ENCODE measurements around the gene CAMTA1. TPM values are rescaled to one million over a fixed set of nuclear protein-coding genes. Genes with fewer than 3 reads are reported as not detected.

CAMTA1 gene
- total and polyA plus RNA-seq, 4 donors = 48.1 to 140 (median 52.3) TPM

GRCh38 chr1:7250176-7250575 lies 464.9 kb downstream of the CAMTA1 start:
- H3K9ac ChIP-seq (ENCODE audit: insufficient read depth in 1 of 2, low read length in 2 of 2) = no peak overlapping the region
- no peaks in the 10 kb centered on the region for H3K36me3 ChIP-seq (ENCODE audit: control insufficient read depth in 4 of 4, insufficient read depth in 4 of 4, low read length in 4 of 4)
- peaks cover 0 to 11% (median 6%) of the 10 kb centered on the region in 5 donors for H3K4me1 ChIP-seq (ENCODE audit: control insufficient read depth in 5 of 5, insufficient read depth in 5 of 5, low read length in 5 of 5)
- DNase-seq (no peak), ATAC-seq (ENCODE audit: insufficient read depth, low FRiP score) (no peak)
- WGBS, 2 donors = 90 to 96% methylated on average over 10 of the region's 10 CpGs
- no peak overlapping the region for H3K4me3 ChIP-seq
- H3K27ac ChIP-seq (ENCODE audit: low read depth in 1 of 2, low read length in 1 of 2) = no peak overlapping the region
- peaks cover 0 to 3% (median 2%) of the 10 kb centered on the region in 3 donors for H3K27me3 ChIP-seq (ENCODE audit: control insufficient read depth in 3 of 3, insufficient read depth in 3 of 3, low read length in 2 of 3)
- H3K9me3 ChIP-seq (ENCODE audit: control insufficient read depth in 4 of 4, insufficient read depth in 3 of 4, low read length in 3 of 4) = no peaks in the 10 kb centered on the region
- TF ChIP-seq CTCF (IDR thresholded peaks at IDR 0.05; ENCODE audit: control extremely low read depth, extremely low read depth) = no peak

- ATAC-seq (ENCODE audit: insufficient read depth, low FRiP score) (no peak), DNase-seq (no peak)
- H3K9ac ChIP-seq (ENCODE audit: insufficient read depth in 1 of 2, low read length in 2 of 2) = no peak overlapping the region
- WGBS, 2 donors = 70 to 76% methylated on average over 22 of the region's 22 CpGs
- H3K36me3 ChIP-seq (ENCODE audit: control insufficient read depth in 4 of 4, insufficient read depth in 4 of 4, low read length in 4 of 4) = no peaks in the 10 kb centered on the region
- H3K4me1 ChIP-seq (ENCODE audit: control insufficient read depth in 5 of 5, insufficient read depth in 5 of 5, low read length in 5 of 5) = peaks cover 0 to 11% (median 6%) of the 10 kb centered on the region in 5 donors
- no peak for TF ChIP-seq CTCF (IDR thresholded peaks at IDR 0.05; ENCODE audit: control extremely low read depth, extremely low read depth)
- no peak overlapping the region for H3K27ac ChIP-seq (ENCODE audit: low read depth in 1 of 2, low read length in 1 of 2)
- peaks cover 0 to 3% (median 2%) of the 10 kb centered on the region in 3 donors for H3K27me3 ChIP-seq (ENCODE audit: control insufficient read depth in 3 of 3, insufficient read depth in 3 of 3, low read length in 2 of 3)
- no peak overlapping the region for H3K4me3 ChIP-seq
- no peaks in the 10 kb centered on the region for H3K9me3 ChIP-seq (ENCODE audit: control insufficient read depth in 4 of 4, insufficient read depth in 3 of 4, low read length in 3 of 4)
Measured at GRCh38 chr1:7250597-7251453, 465.6 kb downstream of the CAMTA1 start.

- WGBS, 2 donors = 86 to 90% methylated on average over 10 of the region's 10 CpGs
- no peak overlapping the region for H3K9ac ChIP-seq (ENCODE audit: insufficient read depth in 1 of 2, low read length in 2 of 2)
- DNase-seq = no peak
- H3K9me3 ChIP-seq (ENCODE audit: control insufficient read depth in 4 of 4, insufficient read depth in 3 of 4, low read length in 3 of 4) = no peaks in the 10 kb centered on the region
- no peak overlapping the region for H3K27ac ChIP-seq (ENCODE audit: low read depth in 1 of 2, low read length in 1 of 2)
- peaks cover 0 to 11% (median 6%) of the 10 kb centered on the region in 5 donors for H3K4me1 ChIP-seq (ENCODE audit: control insufficient read depth in 5 of 5, insufficient read depth in 5 of 5, low read length in 5 of 5)
- H3K27me3 ChIP-seq (ENCODE audit: control insufficient read depth in 3 of 3, insufficient read depth in 3 of 3, low read length in 2 of 3) = peaks cover 0 to 3% (median 2%) of the 10 kb centered on the region in 3 donors
- ATAC-seq (ENCODE audit: insufficient read depth, low FRiP score) = no peak
- no peaks in the 10 kb centered on the region for H3K36me3 ChIP-seq (ENCODE audit: control insufficient read depth in 4 of 4, insufficient read depth in 4 of 4, low read length in 4 of 4)
- no peak overlapping the region for H3K4me3 ChIP-seq
- TF ChIP-seq CTCF (IDR thresholded peaks at IDR 0.05; ENCODE audit: control extremely low read depth, extremely low read depth) = no peak
Measured at GRCh38 chr1:7251454-7251800, 466.2 kb downstream of the CAMTA1 start.

Data from lung (tissue), 12 donors.